Spleen (tissue), 11 donors: ENCODE results near the gene TACC3. TPM values are rescaled to one million over a fixed set of nuclear protein-coding genes. Genes with fewer than 3 reads are reported as not detected.
A peak's percentile ranks its signal among the peaks of the same experiment; 100 is the strongest.

Experiments used
- DNase-seq: peaks from one replicate; pipeline ENCODE4 v3.0.0-alpha.2; 2020
- H3K27ac ChIP-seq, 8 donors: fragments of 200-600 bp; sonication (generic) in 7 of 8; 1 replicate in 4 of 8; 2 replicates in 4 of 8; pipeline versions ENCODE4 v1.5.0 to v1.8.0; 2016 to 2021; ENCODE audit warnings: inconsistent platforms in 4 of 8, mild to moderate bottlenecking in 4 of 8, moderate library complexity in 1 of 8
- H3K27me3 ChIP-seq, 7 donors: fragments of 200-600 bp; sonication (generic) in 6 of 7; replicated peaks in 1 of 7; 1 replicate in 4 of 7; 2 replicates in 3 of 7; pipeline versions ENCODE4 v1.5.0 to v1.8.0; 2016 to 2021; ENCODE audit warnings: inconsistent platforms in 3 of 7, mild to moderate bottlenecking in 1 of 7
- H3K36me3 ChIP-seq, 6 donors: fragments of 200-600 bp; sonication (generic) in 5 of 6; 1 replicate in 4 of 6; 2 replicates in 2 of 6; pipeline versions ENCODE4 v1.5.0 to v1.8.0; 2016 to 2021; ENCODE audit warnings: inconsistent platforms in 2 of 6
- H3K4me1 ChIP-seq, 6 donors: fragments of 200-600 bp; sonication (generic) in 5 of 6; 1 replicate in 3 of 6; 2 replicates in 3 of 6; pipeline versions ENCODE4 v1.5.0 to v1.8.0; 2016 to 2021; ENCODE audit warnings: inconsistent platforms in 3 of 6
- H3K4me3 ChIP-seq, 8 donors: fragments of 200-600 bp; sonication (generic) in 7 of 8; 1 replicate in 4 of 8; 2 replicates in 4 of 8; pipeline versions ENCODE4 v1.5.0 to v1.8.0; 2016 to 2021; ENCODE audit warnings: inconsistent platforms in 4 of 8, mild to moderate bottlenecking in 4 of 8, moderate library complexity in 2 of 8
- H3K9me3 ChIP-seq, 8 donors: fragments of 200-600 bp; sonication (generic) in 7 of 8; 1 replicate in 4 of 8; 2 replicates in 4 of 8; pipeline versions ENCODE4 v1.5.0 to v1.8.0; 2016 to 2021; ENCODE audit warnings: inconsistent platforms in 4 of 8
- CTCF ChIP-seq, 11 experiments: fragments of 200-600 bp in 7 of 11; fragments of 450-650 bp in 4 of 11; sonication (generic) in 4 of 11; IDR thresholded peaks in 8 of 11; conservative IDR thresholded peaks in 3 of 11; 1 replicate in 7 of 11; 2 replicates in 4 of 11; pipeline versions ENCODE4 v1.4.0 to v1.8.0; 2016 to 2021; ENCODE audit warnings: antibody characterized with exemption in 11 of 11, inconsistent platforms in 4 of 11, mild to moderate bottlenecking in 1 of 11
- POLR2A ChIP-seq, 3 donors: fragments of 450-650 bp; IDR thresholded peaks; one replicate each; pipeline ENCODE4 v1.5.1; 2017; ENCODE audit warnings: antibody characterized with exemption in 3 of 3, mild to moderate bottlenecking in 1 of 3
- POLR2AphosphoS5 ChIP-seq, 3 donors: sonication (generic); formaldehyde crosslinking; IDR thresholded peaks; one replicate each; pipeline ENCODE4 v1.5.1; 2017; ENCODE audit warnings: antibody characterized with exemption in 3 of 3
- WGBS, 5 donors: extraction: QIAGEN DNeasy Blood & Tissue Kit in 3 of 5; methylation state at CpG; one replicate each; pipeline versions ENCODE4 v1.1.5 to v1.1.7; 2013 to 2018; 5-methylcytosine and 5-hydroxymethylcytosine counted together
- intact Hi-C: fragments of 100-400 bp; cut with DNase I; formaldehyde crosslinking; loops from one replicate; pipeline ENCODE4 v1.15.0; 2023; ENCODE audit warnings: low total_unique reads
- polyA plus RNA-seq, 3 donors: library from polyadenylated mRNA; stranded (reverse); fragments of 200-250 nt; gene quantifications; one replicate each; pipeline ENCODE4 v1.2.1, GENCODE V29; 2013
- total RNA-seq, 7 donors: library from RNA; depleted of rRNA in 3 of 7; stranded (reverse); fragments of >200 nt in 3 of 7; fragmentation: NEBNext Ultra II Directional in 4 of 7; extraction: Animal tissue kit (Norgen Biotek cat#: 25700) in 4 of 7; gene quantifications; one replicate each; pipeline versions ENCODE4 v1.1.0 to v1.2.1, GENCODE V29; 2016 to 2021
- donor health status: healthy with polysubstance abuse.
- donor health status: DM: no; HTN: no; CAD: no; lungs with moderate emphysema.
- donor health status: DM: no; HTN: no; CAD: no.
- donor health status: Bipolar disorder and iron deficiency.
- donor health status: healthy.
- donor health status: DM: no; HTN: no; CAD: no.
- donor health status: DM: yes; HTN: yes; CAD: no.

The TACC3 gene
- total and polyA plus RNA-seq, 10 donors: 33.3 to 84.4 (median 53.4) TPM

GRCh38 chr4:1753697-1754311, 32.5 kb downstream of the TACC3 start:
- no peak for DNase-seq

GRCh38 chr4:1754336-1754735, 33.0 kb downstream of the TACC3 start:
- Histone ChIP-seq H3K27me3 (peaks cover 0 to 20% (median 0%) of the 10 kb centered on the region in 7 donors), H3K4me3 (no peak overlapping the region), H3K4me1 (peaks cover 17 to 53% (median 33%) of the 10 kb centered on the region in 6 donors), H3K9me3 (no peaks in the 10 kb centered on the region), H3K27ac (peak overlapping the region in 2 of 8 donors; percentile 58 to 71), H3K36me3 (no peaks in the 10 kb centered on the region)
- DNase-seq: no peak
- WGBS, 5 donors: 67 to 86% (median 80%) methylated on average over 2 to 5 of the region's 5 CpGs
- no peak for TF ChIP-seq POLR2A (IDR thresholded peaks at IDR 0.05)
- no peak for TF ChIP-seq POLR2AphosphoS5 (IDR thresholded peaks at IDR 0.05)
- TF ChIP-seq CTCF (IDR thresholded peaks at IDR 0.05 in 8 of 11, conservative IDR thresholded peaks at IDR 0.05 in 3 of 11): no peak
- intact Hi-C loops: no loop called here

More at GRCh38 chr4:1753697-1754311, 32.5 kb downstream of the TACC3 start:
- 75 to 91% (median 83%) methylated on average over 12 to 15 of the region's 15 CpGs for WGBS, 5 donors
- Histone ChIP-seq H3K9me3 (no peaks in the 10 kb centered on the region), H3K27me3 (peaks cover 0 to 20% (median 0%) of the 10 kb centered on the region in 7 donors), H3K27ac (peak overlapping the region in 5 of 8 donors; percentile 4 to 71 (median 50)), H3K36me3 (no peaks in the 10 kb centered on the region), H3K4me1 (peaks cover 16 to 54% (median 33%) of the 10 kb centered on the region in 6 donors), H3K4me3 (no peak overlapping the region)
- intact Hi-C loops: no loop called here
- TF ChIP-seq POLR2A (IDR thresholded peaks at IDR 0.05) (no peak), POLR2AphosphoS5 (IDR thresholded peaks at IDR 0.05) (no peak), CTCF (IDR thresholded peaks at IDR 0.05 in 8 of 11, conservative IDR thresholded peaks at IDR 0.05 in 3 of 11) (no peak)

GRCh38 chr4:1755297-1755696, 34.0 kb downstream of the TACC3 start:
- intact Hi-C loops: no loop called here
- Histone ChIP-seq H3K4me3 (no peak overlapping the region), H3K4me1 (peaks cover 17 to 62% (median 41%) of the 10 kb centered on the region in 6 donors), H3K36me3 (no peaks in the 10 kb centered on the region), H3K9me3 (no peaks in the 10 kb centered on the region), H3K27me3 (peaks cover 0 to 15% (median 0%) of the 10 kb centered on the region in 7 donors), H3K27ac (peak overlapping the region in 6 of 8 donors; percentile 11 to 67 (median 40))
- WGBS, 5 donors: 74 to 94% (median 82%) methylated on average over 3 to 17 of the region's 17 CpGs
- TF ChIP-seq CTCF (IDR thresholded peaks at IDR 0.05 in 8 of 11, conservative IDR thresholded peaks at IDR 0.05 in 3 of 11) (no peak), POLR2AphosphoS5 (IDR thresholded peaks at IDR 0.05) (no peak), POLR2A (IDR thresholded peaks at IDR 0.05) (no peak)
- DNase-seq: no peak

GRCh38 chr4:1756079-1756478, 34.8 kb downstream of the TACC3 start:
- intact Hi-C loops: no loop called here
- peaks cover 0 to 15% (median 0%) of the 10 kb centered on the region in 7 donors for H3K27me3 ChIP-seq
- 50 to 64% (median 60%) methylated on average over 4 to 18 of the region's 18 CpGs for WGBS, 5 donors
- DNase-seq: no peak
- TF ChIP-seq CTCF (IDR thresholded peaks at IDR 0.05 in 8 of 11, conservative IDR thresholded peaks at IDR 0.05 in 3 of 11) (no peak), POLR2AphosphoS5 (IDR thresholded peaks at IDR 0.05) (peak; percentile 38 to 84 (median 70))
- H3K4me1 ChIP-seq: peaks cover 17 to 69% (median 46%) of the 10 kb centered on the region in 6 donors
- no peaks in the 10 kb centered on the region for H3K9me3 ChIP-seq
- H3K27ac ChIP-seq: peak overlapping the region in 6 of 8 donors; percentile 31 to 67 (median 46)
- H3K4me3 ChIP-seq: no peak overlapping the region
- no peaks in the 10 kb centered on the region for H3K36me3 ChIP-seq
